CD4-positive, alpha-beta T cell treated with Interleukin-15 for 4 hours (primary cell): ENCODE data around the gene KCTD1.

Source experiments
- DNase-seq: peaks from one replicate; pipeline ENCODE4 v3.0.0-alpha.2; 2020; ENCODE audit warnings: low spot score

The KCTD1 gene

GRCh38 chr18:26521617-26522016, 26.7 kb downstream of the KCTD1 start:
- DNase-seq, result no peak

DNA sequence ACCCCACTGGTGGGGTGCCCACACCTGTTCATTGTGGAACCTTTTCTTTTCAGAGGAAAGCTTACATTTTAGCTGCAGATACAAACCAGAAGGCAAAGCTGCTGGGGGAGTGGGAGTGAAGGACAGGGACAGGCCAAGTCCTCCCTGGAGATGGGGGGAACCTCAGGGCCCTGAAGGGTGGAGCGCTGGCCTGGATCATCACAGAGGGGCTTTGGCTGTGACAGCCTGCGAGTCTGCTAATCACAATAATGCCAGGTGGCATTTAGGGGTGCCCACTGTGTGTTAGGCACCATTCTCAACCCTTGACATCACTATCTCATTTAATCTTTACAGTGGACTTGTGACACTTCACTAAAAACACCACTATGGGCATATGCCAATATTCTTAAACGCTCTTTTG, 27.4 kb downstream of the KCTD1 start:
- DNase-seq, result no peak

DNA sequence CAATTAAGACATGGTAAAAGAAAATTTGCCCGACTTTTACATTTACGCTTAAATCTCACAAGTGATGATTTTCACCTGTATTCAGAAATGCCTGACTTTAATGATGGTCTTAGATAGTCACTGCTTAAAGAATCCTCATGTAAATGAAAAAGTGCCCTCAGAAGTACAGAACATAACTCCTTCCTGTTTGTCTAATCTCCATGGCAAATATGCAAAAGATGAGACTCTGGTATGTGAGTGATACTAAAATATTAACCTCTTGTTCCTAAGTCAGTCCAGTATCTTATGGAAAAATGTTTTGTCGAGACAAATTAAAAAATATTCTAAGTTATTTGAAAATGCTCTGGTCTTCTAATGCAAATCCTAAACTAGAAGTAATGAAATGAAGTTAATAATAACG, 29.2 kb downstream of the KCTD1 start:
- no peak for DNase-seq

DNA sequence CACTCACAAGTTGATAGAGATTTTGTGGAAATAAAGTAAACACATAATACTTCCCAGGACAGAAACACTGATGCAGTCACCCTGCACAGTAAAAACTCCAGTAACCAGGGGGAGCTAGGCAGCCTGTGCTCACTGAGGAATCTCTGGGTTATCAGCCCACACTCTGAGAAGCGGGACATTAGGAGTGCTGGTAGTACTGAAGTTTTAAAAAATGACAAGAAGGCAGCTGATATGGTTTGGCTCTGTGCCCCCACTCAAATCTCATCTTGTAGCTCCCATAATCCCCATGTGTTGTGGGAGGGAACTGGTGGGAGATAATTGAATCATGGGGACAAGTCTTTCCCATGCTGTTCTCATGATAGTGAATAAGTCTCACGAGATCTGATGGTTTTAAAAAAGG, 31.4 kb downstream of the KCTD1 start:
- no peak for DNase-seq

GRCh38 chr18:26515643-26516487, 32.5 kb downstream of the KCTD1 start:
- DNase-seq, result no peak

- no peak for DNase-seq
These were observed 36.8 kb downstream of the KCTD1 start for GRCh38 chr18:26511339-26512071.

DNA sequence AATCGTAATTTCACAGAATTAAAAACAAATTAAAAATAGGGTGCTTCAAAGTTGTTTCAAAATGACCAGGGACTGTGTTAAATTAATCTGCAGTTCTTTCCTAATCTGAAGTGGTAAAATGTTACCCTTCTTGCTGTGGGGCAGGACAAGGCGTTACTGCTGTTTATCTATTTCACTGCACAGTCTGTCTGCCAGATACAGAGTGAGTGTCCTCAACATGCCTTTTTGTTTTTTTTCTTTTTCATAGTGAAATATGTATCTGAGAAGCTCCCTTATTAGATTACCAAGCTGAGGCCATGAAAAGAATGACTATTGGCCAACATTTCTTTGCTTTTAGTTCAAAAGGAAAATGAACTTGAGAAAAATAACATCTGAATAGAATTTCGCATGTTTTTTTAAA, 38.0 kb downstream of the KCTD1 start:
- no peak for DNase-seq

DNA sequence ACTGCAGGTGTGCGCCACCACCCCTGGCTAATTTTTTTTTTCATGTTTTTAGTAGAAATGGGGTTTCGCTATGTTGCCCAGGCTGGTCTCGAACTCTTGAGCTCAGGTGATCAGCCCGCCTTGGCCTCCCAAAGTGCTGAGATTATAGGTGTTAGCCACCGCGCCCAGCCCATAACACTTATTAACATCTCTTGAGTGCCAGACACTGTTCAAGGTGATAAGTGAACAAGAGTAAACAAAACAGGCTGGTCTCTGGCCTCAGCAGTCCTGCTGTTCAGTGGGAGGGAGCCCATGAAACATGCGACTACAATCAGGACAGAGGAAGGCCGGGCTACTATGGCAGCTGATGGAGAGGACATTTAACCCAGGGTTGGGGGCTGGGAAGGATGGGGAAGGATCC, 42.3 kb downstream of the KCTD1 start:
- no peak for DNase-seq

GRCh38 chr18:26504831-26505230, 43.5 kb downstream of the KCTD1 start:
- DNase-seq, result no peak

DNA sequence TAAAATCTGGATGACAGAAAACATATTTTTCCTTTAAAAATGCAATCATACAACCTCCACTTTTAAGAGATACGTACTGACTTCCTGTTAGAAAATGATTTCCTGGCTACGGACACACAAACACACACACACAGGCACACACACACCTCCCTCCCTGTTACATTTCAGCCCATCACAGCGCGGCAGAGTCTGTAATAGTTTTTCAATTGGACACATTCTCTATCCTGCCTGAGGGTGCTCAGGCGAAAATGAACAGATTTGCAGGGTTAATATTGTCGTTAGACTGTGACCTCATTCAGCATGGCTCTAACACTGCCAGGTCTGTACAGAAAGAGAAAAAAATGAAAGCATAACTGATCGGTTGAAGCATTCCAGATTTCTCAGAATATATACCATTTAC, 45.0 kb downstream of the KCTD1 start:
- no peak for DNase-seq

GRCh38 chr18:26502823-26503222, 45.5 kb downstream of the KCTD1 start:
- no peak for DNase-seq

DNA sequence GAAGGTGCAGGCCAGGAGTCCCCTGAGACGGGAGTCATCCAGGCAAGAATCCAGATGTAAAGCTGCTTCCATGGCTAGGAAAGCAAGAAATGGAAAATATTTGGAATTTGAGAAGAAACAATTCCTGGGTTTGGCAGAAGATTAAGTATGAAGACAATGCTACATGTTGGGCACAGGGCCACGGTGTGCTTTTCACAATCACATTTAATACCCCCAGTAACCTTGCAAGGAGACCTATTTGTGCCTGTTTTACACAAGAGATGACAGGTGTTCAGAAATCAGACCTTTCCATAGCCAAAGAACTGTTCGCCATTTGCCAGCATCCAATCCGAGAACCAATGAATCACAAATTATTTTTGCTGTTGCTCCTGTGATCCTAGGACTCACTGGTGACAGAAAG, 50.5 kb downstream of the KCTD1 start:
- no peak for DNase-seq

DNA sequence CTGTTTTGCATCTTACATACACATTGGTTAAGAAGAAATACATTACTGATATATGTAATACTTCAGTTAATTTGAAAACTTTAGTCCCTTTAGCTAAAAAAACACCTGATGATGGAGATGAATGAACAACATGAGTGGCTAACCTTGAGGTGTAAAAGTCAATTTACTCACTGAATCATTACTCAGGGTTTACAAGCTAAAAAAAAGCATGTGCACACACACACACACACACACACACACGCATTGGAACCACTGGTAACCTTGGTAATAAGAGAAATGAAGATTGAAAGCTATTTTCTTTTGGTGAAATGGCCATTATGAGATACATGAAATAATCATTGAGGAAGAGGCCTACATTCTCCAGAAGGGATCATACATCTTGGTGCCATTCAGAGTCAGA, 51.8 kb downstream of the KCTD1 start:
- DNase-seq, result no peak

DNA sequence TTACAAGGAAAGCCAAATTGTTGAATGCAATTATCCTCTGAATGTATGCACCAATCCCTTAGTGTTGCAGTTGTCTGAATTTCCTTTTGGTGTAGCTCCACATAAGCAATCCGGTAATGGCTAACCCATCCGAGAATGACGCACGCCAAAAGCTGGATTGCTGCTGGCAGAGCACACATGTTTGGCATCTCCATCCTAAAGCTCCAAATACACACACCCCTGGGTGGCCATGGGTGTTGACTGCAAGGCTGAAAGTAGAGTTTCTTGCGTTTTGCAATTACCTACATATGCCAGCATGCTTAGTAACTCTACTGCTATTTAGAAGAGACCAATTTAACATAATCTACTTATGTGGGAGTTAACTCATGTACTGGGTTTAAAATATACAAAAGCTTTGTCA, 53.1 kb downstream of the KCTD1 start:
- no peak for DNase-seq

- no peak for DNase-seq
These were observed 55.3 kb downstream of the KCTD1 start for GRCh38 chr18:26493021-26493420.

- no peak for DNase-seq
These were observed 57.0 kb downstream of the KCTD1 start for GRCh38 chr18:26491194-26491816.

DNA sequence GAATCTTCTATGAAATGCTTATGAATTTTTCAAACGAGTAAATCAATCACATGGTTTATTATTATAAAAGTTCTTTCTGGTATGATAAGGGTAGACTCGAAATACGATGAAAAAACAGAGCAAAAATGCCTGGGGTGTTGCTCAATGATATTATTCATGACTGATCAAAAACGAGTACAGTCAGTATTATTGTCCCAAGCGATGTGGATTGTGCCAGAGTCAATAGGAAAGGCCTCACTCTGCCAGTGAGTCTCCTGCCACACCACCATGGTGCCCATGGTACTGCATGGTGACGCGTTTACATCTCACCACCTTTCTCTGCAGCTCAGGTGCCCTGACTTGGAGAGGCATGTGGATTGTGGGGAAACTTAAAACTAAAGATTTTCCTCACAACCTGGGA, 58.5 kb downstream of the KCTD1 start:
- DNase-seq, result no peak

GRCh38 chr18:26489191-26489590, 59.2 kb downstream of the KCTD1 start:
- no peak for DNase-seq

DNA sequence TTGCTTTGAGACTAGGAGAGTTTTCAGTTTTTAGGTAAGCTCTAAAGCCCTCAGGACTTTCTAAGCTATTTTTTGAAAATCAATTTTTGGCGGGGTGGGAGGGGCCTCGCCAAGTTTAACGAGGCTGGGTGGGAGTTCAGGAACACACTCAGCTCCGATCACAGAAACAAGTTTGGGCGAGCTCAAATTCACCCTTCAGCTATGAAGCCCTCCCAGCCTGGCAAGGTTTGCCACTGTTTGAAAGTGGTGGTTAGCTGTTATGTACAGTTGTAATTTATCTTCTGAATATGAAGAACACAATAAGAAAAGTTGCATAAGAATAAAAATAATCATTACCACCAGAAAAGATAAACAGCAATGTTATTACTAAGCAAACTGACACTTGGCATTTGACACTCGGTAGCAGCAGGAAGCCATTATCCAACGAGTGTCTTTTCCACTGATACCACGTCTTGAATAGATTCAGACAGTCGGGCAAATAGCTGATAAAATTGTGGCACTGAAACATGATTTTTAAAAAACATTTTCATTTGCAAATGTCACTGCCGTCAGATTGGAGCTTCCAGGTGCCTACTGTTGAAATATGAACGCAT, 59.8 kb downstream of the KCTD1 start:
- DNase-seq, result no peak

DNA sequence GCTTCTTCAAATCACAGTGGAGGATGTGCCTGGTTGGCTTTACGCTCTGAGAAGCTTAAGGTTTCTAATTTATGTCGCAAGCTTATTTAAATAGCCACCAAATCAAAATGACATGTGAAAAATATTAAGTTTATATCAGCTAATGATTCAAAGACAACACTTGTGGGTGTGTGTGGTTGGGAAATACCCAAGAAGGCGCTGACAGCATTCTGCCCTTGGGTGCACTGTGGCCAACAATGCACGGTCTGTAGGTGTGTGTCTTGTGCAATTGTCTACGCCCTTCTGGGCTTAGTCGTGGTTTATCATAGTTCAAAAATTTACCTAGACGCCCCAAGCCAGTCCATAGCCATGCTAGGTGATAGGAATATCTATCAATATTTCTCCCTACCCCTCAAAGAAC, 60.9 kb downstream of the KCTD1 start:
- DNase-seq, result no peak

GRCh38 chr18:26483633-26484032, 64.7 kb downstream of the KCTD1 start:
- DNase-seq, result no peak

DNA sequence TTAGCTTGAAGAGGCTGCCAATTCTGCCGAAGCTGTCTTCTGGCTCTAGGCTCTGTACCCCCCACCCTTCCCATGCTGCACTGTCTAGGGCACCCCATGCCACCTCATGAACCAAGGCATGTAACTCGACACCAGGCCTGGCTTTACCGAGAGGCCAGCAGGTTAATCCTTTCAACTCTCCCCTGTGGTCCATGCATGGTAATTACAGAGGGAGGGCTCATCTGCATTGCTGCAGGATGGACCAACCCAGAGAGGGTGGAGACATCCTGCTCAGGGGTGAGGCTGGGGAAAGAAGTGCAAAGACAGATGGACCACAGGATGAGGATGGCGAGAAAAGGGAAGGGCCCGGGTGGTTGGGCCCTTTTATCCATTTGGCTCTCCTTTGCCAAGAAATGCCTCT, 65.8 kb downstream of the KCTD1 start:
- DNase-seq, result no peak
